NK-92 (cell line): ENCODE measurements around the gene KCMF1.

Source experiments
- DNase-seq: peaks from one replicate; lab custom pipeline; 2025; ENCODE audit not compliant: unreplicated experiment; lab: John Stamatoyannopoulos, UW

The KCMF1 gene

GRCh38 chr2:85077859-85078419 lies 107.0 kb downstream of the KCMF1 start:
- no peak for DNase-seq

- no peak for DNase-seq
Measured at GRCh38 chr2:85078536-85078935, 107.6 kb downstream of the KCMF1 start.

- DNase-seq: no peak
Measured at GRCh38 chr2:85083092-85083491, 112.1 kb downstream of the KCMF1 start.

- no peak for DNase-seq
Measured at GRCh38 chr2:85085563-85085962, 114.6 kb downstream of the KCMF1 start.

- no peak for DNase-seq
Measured at GRCh38 chr2:85087541-85087940, 116.6 kb downstream of the KCMF1 start.

- no peak for DNase-seq
Measured at GRCh38 chr2:85088921-85089320, 118.0 kb downstream of the KCMF1 start.

- no peak for DNase-seq
Measured at GRCh38 chr2:85089585-85089984, 118.6 kb downstream of the KCMF1 start.

GRCh38 chr2:85091838-85092237 lies 120.9 kb downstream of the KCMF1 start:
- DNase-seq: no peak

GRCh38 chr2:85095094-85095493 lies 124.1 kb downstream of the KCMF1 start:
- DNase-seq: no peak

GRCh38 chr2:85096616-85097015 lies 125.7 kb downstream of the KCMF1 start:
- no peak for DNase-seq

GRCh38 chr2:85104228-85104627 lies 133.3 kb downstream of the KCMF1 start:
- DNase-seq: no peak

- no peak for DNase-seq
Measured at GRCh38 chr2:85106489-85107180, 135.7 kb downstream of the KCMF1 start.
